Suprapubic skin (tissue), 4 donors: ENCODE results near the gene CISH. TPM values are rescaled to one million over a fixed set of nuclear protein-coding genes. Genes with fewer than 3 reads are reported as not detected.

ENCODE experiments used
- DNase-seq, 2 donors: peaks; one replicate each; pipeline ENCODE4 v3.0.0-alpha.2; 2019; ENCODE audit warnings: low spot score in 2 of 2
- H3K27ac ChIP-seq: fragments of 200-600 bp; sonication (generic); one replicate; pipeline ENCODE4 v1.5.1; 2019
- H3K27me3 ChIP-seq: fragments of 200-600 bp; sonication (generic); one replicate; pipeline ENCODE4 v1.5.1; 2019
- H3K36me3 ChIP-seq: fragments of 200-600 bp; sonication (generic); one replicate; pipeline ENCODE4 v1.5.1; 2019
- H3K4me1 ChIP-seq: fragments of 200-600 bp; sonication (generic); one replicate; pipeline ENCODE4 v1.5.1; 2019
- H3K4me3 ChIP-seq: fragments of 200-600 bp; sonication (generic); one replicate; pipeline ENCODE4 v1.5.1; 2019; ENCODE audit warnings: mild to moderate bottlenecking
- H3K9me3 ChIP-seq: fragments of 200-600 bp; sonication (generic); one replicate; pipeline ENCODE4 v1.5.1; 2019
- CTCF ChIP-seq, 2 donors: fragments of 200-600 bp in 1 of 2; fragments of 450-650 bp in 1 of 2; sonication (generic) in 1 of 2; IDR thresholded peaks; one replicate each; pipeline ENCODE4 v1.5.1; 2016 to 2019; ENCODE audit warnings: antibody characterized with exemption in 2 of 2, mild to moderate bottlenecking in 1 of 2, moderate library complexity in 1 of 2
- EP300 ChIP-seq: sonication (generic); formaldehyde crosslinking; IDR thresholded peaks from one replicate; pipeline ENCODE4 v1.6.1; 2017; ENCODE audit warnings: antibody characterized with exemption
- POLR2A ChIP-seq, 2 donors: fragments of 450-650 bp; IDR thresholded peaks; one replicate each; pipeline ENCODE4 v1.6.1; 2017; ENCODE audit warnings: antibody characterized with exemption in 2 of 2, mild to moderate bottlenecking in 2 of 2, moderate library complexity in 2 of 2
- POLR2AphosphoS5 ChIP-seq, 3 donors: sonication (generic); formaldehyde crosslinking; IDR thresholded peaks; one replicate each; pipeline ENCODE4 v1.6.1; 2017; ENCODE audit warnings: antibody characterized with exemption in 3 of 3
- WGBS: methylation state at CpG from one replicate; pipeline ENCODE4 v1.1.5; 2018; 5-methylcytosine and 5-hydroxymethylcytosine counted together
- total RNA-seq, 4 donors: library from RNA; depleted of rRNA; stranded (reverse); fragments of >200 nt; gene quantifications; one replicate each; pipeline ENCODE4 v1.1.0, GENCODE V29; 2016

CISH gene
- total RNA-seq, 4 donors from 2014 or later: 12.8 to 20.5 (median 14.7) TPM

- no peak for DNase-seq
- TF ChIP-seq EP300 (no peak), CTCF (IDR thresholded peaks at IDR 0.05) (no peak), POLR2AphosphoS5 (IDR thresholded peaks at IDR 0.05) (no peak), POLR2A (IDR thresholded peaks at IDR 0.05) (no peak)
- H3K27me3 ChIP-seq: no peaks in the 10 kb centered on the region
- H3K4me1 ChIP-seq: peaks cover 49% of the 10 kb centered on the region
- H3K9me3 ChIP-seq: no peaks in the 10 kb centered on the region
- WGBS: 70% methylated on average over 2 of the region's 9 CpGs
- no peak overlapping the region for H3K4me3 ChIP-seq
- H3K36me3 ChIP-seq: no peaks in the 10 kb centered on the region
- H3K27ac ChIP-seq: peak overlapping the region; percentile 68
These were observed 20.3 kb downstream of the CISH start for GRCh38 chr3:50591196-50591741.

GRCh38 chr3:50588759-50589433, 22.7 kb downstream of the CISH start:
- Histone ChIP-seq H3K27ac (no peak overlapping the region), H3K4me1 (peaks cover 52% of the 10 kb centered on the region), H3K4me3 (no peak overlapping the region), H3K27me3 (no peaks in the 10 kb centered on the region), H3K9me3 (no peaks in the 10 kb centered on the region), H3K36me3 (no peaks in the 10 kb centered on the region)
- TF ChIP-seq POLR2A (IDR thresholded peaks at IDR 0.05): no peak
- no peak for TF ChIP-seq POLR2AphosphoS5 (IDR thresholded peaks at IDR 0.05)
- TF ChIP-seq EP300: no peak
- TF ChIP-seq CTCF (IDR thresholded peaks at IDR 0.05): no peak
- 84% methylated on average over 4 of the region's 4 CpGs for WGBS
- no peak for DNase-seq

DNA sequence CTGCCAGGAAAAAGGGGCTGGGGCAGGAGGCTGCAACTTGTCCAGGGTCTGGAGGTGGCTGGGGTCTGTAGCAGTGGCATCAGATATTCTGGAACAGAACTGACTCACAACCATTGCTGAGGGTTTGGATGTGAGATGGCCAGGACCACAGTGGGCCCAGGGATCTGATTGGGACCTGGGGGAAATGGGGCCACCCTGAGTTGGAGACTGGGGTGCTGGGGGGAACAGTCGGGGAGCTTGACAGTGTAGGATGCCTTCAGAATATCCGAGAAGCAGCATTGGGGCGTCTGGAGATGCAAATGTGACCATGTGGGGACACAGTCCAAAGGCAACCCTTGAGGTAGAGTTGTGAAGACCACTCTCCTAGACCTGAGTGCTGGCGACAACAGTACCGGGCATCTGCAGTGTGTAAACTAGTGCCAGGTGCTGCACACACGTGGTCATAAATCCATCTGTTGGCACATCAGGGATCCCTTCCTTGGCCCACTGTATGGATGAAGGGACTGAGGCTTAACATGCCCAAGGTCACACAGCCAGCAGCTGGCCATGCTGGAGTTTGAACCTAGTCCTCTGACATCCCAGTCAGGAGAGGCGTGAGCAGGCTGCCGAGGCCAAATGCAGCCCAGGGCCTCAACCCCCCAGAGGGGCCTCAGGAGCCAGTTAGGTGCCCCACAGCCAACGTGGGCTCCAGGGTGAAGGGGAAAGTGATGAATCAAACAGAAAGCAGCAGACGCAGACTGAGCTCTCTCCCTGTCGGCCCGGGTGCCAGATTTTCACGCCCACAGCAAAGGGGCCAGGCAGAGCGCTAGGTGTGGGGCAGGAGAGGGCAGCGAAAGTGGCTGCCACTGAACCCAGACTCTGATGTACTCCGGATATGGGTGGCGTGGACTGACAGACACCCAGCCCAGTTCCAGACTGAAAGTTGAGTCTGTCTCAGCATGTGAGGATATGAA, 23.5 kb downstream of the CISH start:
- DNase-seq: no peak
- TF ChIP-seq POLR2A (IDR thresholded peaks at IDR 0.05) (no peak), CTCF (IDR thresholded peaks at IDR 0.05) (no peak), POLR2AphosphoS5 (IDR thresholded peaks at IDR 0.05) (no peak), EP300 (no peak)
- Histone ChIP-seq H3K36me3 (no peaks in the 10 kb centered on the region), H3K27ac (no peak overlapping the region), H3K27me3 (no peaks in the 10 kb centered on the region), H3K9me3 (no peaks in the 10 kb centered on the region), H3K4me1 (peaks cover 50% of the 10 kb centered on the region), H3K4me3 (no peak overlapping the region)
- 52% methylated on average over 17 of the region's 17 CpGs for WGBS

DNA sequence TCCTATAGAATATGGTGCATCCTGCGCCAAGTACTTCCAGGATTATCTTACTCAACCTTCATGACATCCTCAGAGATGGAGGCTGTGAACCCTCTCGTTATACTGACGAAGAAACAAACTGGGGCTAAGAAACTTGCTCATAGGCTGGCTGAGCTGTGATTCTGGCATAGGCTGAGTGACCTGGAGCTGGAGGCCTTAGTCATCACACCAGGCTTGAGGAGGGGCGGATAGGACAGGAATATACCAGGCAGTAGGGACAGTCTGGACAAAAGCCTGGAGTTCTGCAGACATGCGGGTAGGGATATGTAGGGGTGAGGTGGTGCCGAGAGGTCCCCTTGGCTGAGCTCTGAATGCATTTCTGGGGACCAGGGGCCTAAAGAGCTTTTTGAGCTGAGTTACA, 24.2 kb downstream of the CISH start:
- Histone ChIP-seq H3K36me3 (no peaks in the 10 kb centered on the region), H3K27ac (no peak overlapping the region), H3K4me3 (no peak overlapping the region), H3K4me1 (peaks cover 46% of the 10 kb centered on the region), H3K9me3 (no peaks in the 10 kb centered on the region), H3K27me3 (no peaks in the 10 kb centered on the region)
- no peak for DNase-seq
- WGBS: 85% methylated on average over 6 of the region's 6 CpGs
- TF ChIP-seq CTCF (IDR thresholded peaks at IDR 0.05): no peak
- TF ChIP-seq EP300: no peak
- TF ChIP-seq POLR2A (IDR thresholded peaks at IDR 0.05): no peak
- TF ChIP-seq POLR2AphosphoS5 (IDR thresholded peaks at IDR 0.05): no peak

- H3K9me3 ChIP-seq: no peaks in the 10 kb centered on the region
- peaks cover 45% of the 10 kb centered on the region for H3K4me1 ChIP-seq
- H3K4me3 ChIP-seq: no peak overlapping the region
- TF ChIP-seq EP300: no peak
- TF ChIP-seq CTCF (IDR thresholded peaks at IDR 0.05): no peak
- no peak for TF ChIP-seq POLR2AphosphoS5 (IDR thresholded peaks at IDR 0.05)
- TF ChIP-seq POLR2A (IDR thresholded peaks at IDR 0.05): no peak
- H3K36me3 ChIP-seq: no peaks in the 10 kb centered on the region
- WGBS: 85% methylated on average over 3 of the region's 3 CpGs
- no peaks in the 10 kb centered on the region for H3K27me3 ChIP-seq
- DNase-seq: no peak
- no peak overlapping the region for H3K27ac ChIP-seq
These were observed 24.9 kb downstream of the CISH start for GRCh38 chr3:50586763-50587070.
